ENCODE measurements around the gene ECPAS.

GRCh38 chr9:111386386-111386785 lies 97.8 kb downstream of the ECPAS start:
- TF ChIP-seq GATA3 (IDR thresholded peaks at IDR 0.05; ENCODE audit: low read depth, low read length) (no peak), GATA2 (IDR thresholded peaks at IDR 0.05; ENCODE audit: low read depth, low read length) (no peak)

Data from SH-SY5Y (cell line).